HEK293 (cell line): ENCODE measurements around the gene GRN.

Source experiments
- BCL6B ChIP-seq: fragments of 450-650 bp; formaldehyde crosslinking; IDR thresholded peaks from 2 replicates; pipeline ENCODE4 v1.5.1; 2017; ENCODE audit warnings: missing biosample characterization, missing genetic modification characterization
- GLIS1 ChIP-seq: fragments of 450-650 bp; formaldehyde crosslinking; IDR thresholded peaks from 2 replicates; pipeline ENCODE4 v1.5.1; 2016; ENCODE audit warnings: missing biosample characterization, missing genetic modification characterization
- INSM2 ChIP-seq: fragments of 450-650 bp; formaldehyde crosslinking; IDR thresholded peaks from 2 replicates; pipeline ENCODE4 v1.5.1; 2016; ENCODE audit warnings: missing biosample characterization, missing genetic modification characterization
- PRDM2 ChIP-seq: fragments of 450-650 bp; formaldehyde crosslinking; IDR thresholded peaks from 2 replicates; pipeline ENCODE4 v1.5.1; 2016; ENCODE audit warnings: missing biosample characterization, missing genetic modification characterization, borderline replicate concordance
- PRDM4 ChIP-seq: fragments of 450-650 bp; formaldehyde crosslinking; IDR thresholded peaks from 2 replicates; pipeline ENCODE4 v1.5.1; 2017; ENCODE audit warnings: missing biosample characterization, missing genetic modification characterization
- REPIN1 ChIP-seq: fragments of 450-650 bp; formaldehyde crosslinking; IDR thresholded peaks from 2 replicates; pipeline ENCODE4 v1.5.1; 2017; ENCODE audit warnings: missing biosample characterization, missing genetic modification characterization, low read depth
- SETDB1 ChIP-seq: IDR thresholded peaks from one replicate; pipeline ENCODE4 v1.6.1; 2017; ENCODE audit warnings: mild to moderate bottlenecking, low read length, moderate library complexity, mixed read lengths; ENCODE audit not compliant: insufficient read length
- TSHZ1 ChIP-seq: fragments of 450-650 bp; formaldehyde crosslinking; IDR thresholded peaks from 2 replicates; pipeline ENCODE4 v1.5.1; 2016; ENCODE audit warnings: missing biosample characterization, missing genetic modification characterization, borderline replicate concordance
- ZBTB20 ChIP-seq: fragments of 450-650 bp; formaldehyde crosslinking; IDR thresholded peaks from 2 replicates; pipeline ENCODE4 v1.5.1; 2016; ENCODE audit warnings: missing biosample characterization, missing genetic modification characterization
- ZBTB49 ChIP-seq: fragments of 450-650 bp; formaldehyde crosslinking; IDR thresholded peaks from 2 replicates; pipeline ENCODE4 v1.5.1; 2016; ENCODE audit warnings: missing biosample characterization, missing genetic modification characterization, low read depth
- ZNF112 ChIP-seq: fragments of 450-650 bp; formaldehyde crosslinking; IDR thresholded peaks from 2 replicates; pipeline ENCODE4 v1.5.0; 2017; ENCODE audit warnings: missing biosample characterization, missing genetic modification characterization
- ZNF157 ChIP-seq: fragments of 450-650 bp; formaldehyde crosslinking; IDR thresholded peaks from 2 replicates; pipeline ENCODE4 v1.5.1; 2016; ENCODE audit warnings: missing biosample characterization, missing genetic modification characterization
- ZNF362 ChIP-seq: fragments of 450-650 bp; formaldehyde crosslinking; IDR thresholded peaks from 2 replicates; pipeline ENCODE4 v1.5.1; 2016; ENCODE audit warnings: missing biosample characterization, missing genetic modification characterization
- ZNF391 ChIP-seq: fragments of 450-650 bp; formaldehyde crosslinking; IDR thresholded peaks from 2 replicates; pipeline ENCODE4 v1.5.1; 2016; ENCODE audit warnings: low read depth, missing biosample characterization, missing genetic modification characterization, borderline replicate concordance
- ZNF449 ChIP-seq: fragments of 450-650 bp; formaldehyde crosslinking; IDR thresholded peaks from 2 replicates; pipeline ENCODE4 v1.5.1; 2017; ENCODE audit warnings: missing biosample characterization, mild to moderate bottlenecking, missing genetic modification characterization, moderate library complexity
- ZNF473 ChIP-seq: fragments of 450-650 bp; formaldehyde crosslinking; IDR thresholded peaks from 2 replicates; pipeline ENCODE4 v1.5.1; 2017; ENCODE audit warnings: missing biosample characterization, missing genetic modification characterization
- ZNF837 ChIP-seq: fragments of 450-650 bp; formaldehyde crosslinking; IDR thresholded peaks from 2 replicates; pipeline ENCODE4 v1.5.1; 2016; ENCODE audit warnings: missing biosample characterization, missing genetic modification characterization
- ZSCAN23 ChIP-seq: fragments of 450-650 bp; formaldehyde crosslinking; IDR thresholded peaks from 2 replicates; pipeline ENCODE4 v1.5.1; 2016; ENCODE audit warnings: missing biosample characterization, missing genetic modification characterization
- ZXDB ChIP-seq: fragments of 450-650 bp; formaldehyde crosslinking; IDR thresholded peaks from 2 replicates; pipeline ENCODE4 v1.5.1; 2016; ENCODE audit warnings: missing biosample characterization, missing genetic modification characterization

The GRN gene

GRCh38 chr17:44309472-44309871 is 35.6 kb upstream of the GRN start (continued):
- TF ChIP-seq TSHZ1 (tag by site-specific recombination) = no peak
- no peak for TF ChIP-seq SETDB1
- TF ChIP-seq REPIN1 = no peak
- no peak for TF ChIP-seq ZNF391 (tag by site-specific recombination)
- TF ChIP-seq PRDM4 (tag by site-specific recombination) = no peak
- no peak for TF ChIP-seq ZSCAN23 (tag by site-specific recombination)
- TF ChIP-seq BCL6B (tag by site-specific recombination) = no peak
- no peak for TF ChIP-seq ZNF473 (tag by site-specific recombination)
- no peak for TF ChIP-seq ZNF112 (tag by site-specific recombination)
- TF ChIP-seq ZNF837 (tag by site-specific recombination) = no peak
- peak; percentile 83 for TF ChIP-seq ZNF449 (tag by site-specific recombination)
- no peak for TF ChIP-seq ZBTB49 (tag by site-specific recombination)
- TF ChIP-seq GLIS1 (tag by site-specific recombination) = peak; percentile 24; the same call in 1 of the 2 replicates
- no peak for TF ChIP-seq INSM2
- no peak for TF ChIP-seq PRDM2 (tag by site-specific recombination)
- no peak for TF ChIP-seq ZBTB20 (tag by site-specific recombination)
- no peak for TF ChIP-seq ZNF362 (tag by site-specific recombination)
- no peak for TF ChIP-seq ZNF157 (tag by site-specific recombination)
- no peak for TF ChIP-seq ZXDB (tag by site-specific recombination)
